HG03469 (cell line): ENCODE results near the gene EGF.
"Not testable (repeated sequence)": the region's sequence is repeated elsewhere in the genome, so short reads cannot be mapped to it uniquely, and the experiment has no call there.

Experiments
- ATAC-seq: cut with Tn5 transposase; IDR thresholded peaks from one replicate; pipeline ENCODE4 v1.9.1; 2021; ENCODE audit warnings: mild to moderate bottlenecking, moderate library complexity, moderate number of reproducible peaks; ENCODE audit not compliant: unreplicated experiment

The EGF gene

GRCh38 chr4:109912706-109913595 is at the start of gene EGF:
Gene EGF, plus strand, starts transcription at chr4:109912883. Its CDS starts 453 bp downstream, at chr4:109913336.
- no peak for ATAC-seq

- ATAC-seq = no peak
These were observed 48.5 kb upstream of the EGF start for GRCh38 chr4:109864134-109864533.

- ATAC-seq = no peak
These were observed 42.6 kb upstream of the EGF start for GRCh38 chr4:109870061-109870460.

GRCh38 chr4:109872065-109872464 is 40.6 kb upstream of the EGF start:
- no peak for ATAC-seq

GRCh38 chr4:109872950-109873656 is 39.6 kb upstream of the EGF start:
- no peak for ATAC-seq

GRCh38 chr4:109873791-109874514 is 38.7 kb upstream of the EGF start:
- ATAC-seq = no peak

GRCh38 chr4:109875106-109875505 is 37.6 kb upstream of the EGF start:
- ATAC-seq = no peak

GRCh38 chr4:109875553-109875952 is 37.1 kb upstream of the EGF start:
- not testable (repeated sequence) for ATAC-seq

GRCh38 chr4:109876634-109877265 is 35.9 kb upstream of the EGF start:
- no peak for ATAC-seq

GRCh38 chr4:109877400-109877799 is 35.3 kb upstream of the EGF start:
- peak; percentile 97 for ATAC-seq

- no peak for ATAC-seq
These were observed 34.3 kb upstream of the EGF start for GRCh38 chr4:109878355-109878754.

- no peak for ATAC-seq
These were observed 33.6 kb upstream of the EGF start for GRCh38 chr4:109879081-109879480.

- no peak for ATAC-seq
These were observed 32.9 kb upstream of the EGF start for GRCh38 chr4:109879636-109880314.

- ATAC-seq = no peak
These were observed 26.4 kb upstream of the EGF start for GRCh38 chr4:109886303-109886702.

- ATAC-seq = no peak
These were observed 25.6 kb upstream of the EGF start for GRCh38 chr4:109887071-109887470.

- no peak for ATAC-seq
These were observed 22.6 kb upstream of the EGF start for GRCh38 chr4:109890076-109890475.

- ATAC-seq = no peak
These were observed 10.0 kb upstream of the EGF start for GRCh38 chr4:109902559-109903251.

GRCh38 chr4:109908731-109909130 is 4.0 kb upstream of the EGF start:
- no peak for ATAC-seq

- ATAC-seq = no peak
These were observed 2.4 kb upstream of the EGF start for GRCh38 chr4:109910256-109910655.
